ENCODE measurements around the gene TRDN. TPM values are rescaled to one million over a fixed set of nuclear protein-coding genes. Genes with fewer than 3 reads are reported as not detected.
A peak's percentile ranks its signal among the peaks of the same experiment; 100 is the strongest.
"Not testable (repeated sequence)": the region's sequence is repeated elsewhere in the genome, so short reads cannot be mapped to it uniquely, and the experiment has no call there.

Gene TRDN
- total and polyA plus RNA-seq, 2 donors (not counting 1 experiment from before 2014, with no cell fraction given), result not detected

DNA sequence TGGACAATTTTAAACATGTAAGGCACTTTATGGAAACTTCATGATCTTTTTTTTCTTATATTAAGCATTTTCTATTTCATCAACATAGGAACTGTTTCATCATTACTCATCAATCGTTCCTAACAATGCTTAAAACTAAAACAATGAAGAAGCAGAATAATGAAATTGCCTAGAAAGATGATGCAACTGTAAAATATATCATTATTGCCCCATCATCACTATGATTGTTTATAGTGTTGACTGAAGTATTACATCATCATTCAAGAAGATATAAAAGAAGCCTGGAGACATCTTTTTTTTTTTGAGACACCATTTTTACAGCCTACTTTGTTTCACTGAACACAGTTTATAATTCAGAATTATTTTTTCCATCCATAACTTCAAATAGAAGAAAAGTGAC, 147.2 kb downstream of the TRDN start:
- no peak overlapping the region for H2AFZ ChIP-seq (ENCODE audit: low read length)
- no peaks in the 10 kb centered on the region for H4K20me1 ChIP-seq (ENCODE audit: control insufficient read depth, extremely low read depth, insufficient read depth, low read length)
- TF ChIP-seq EZH2 (IDR thresholded peaks at IDR 0.05; ENCODE audit: low read length, missing control alignments), result no peak
- no peak for TF ChIP-seq CTCF (conservative IDR thresholded peaks at IDR 0.05 in 1 of 2, IDR thresholded peaks at IDR 0.05 in 1 of 2; ENCODE audit: low read depth in 1 of 2, low read length in 2 of 2)
- H3K9me3 ChIP-seq (ENCODE audit: control insufficient read depth, insufficient read depth, low read depth, low read length), result no peaks in the 10 kb centered on the region
- no peaks in the 10 kb centered on the region for H3K27me3 ChIP-seq (ENCODE audit: control insufficient read depth, insufficient read depth, low read length)
- H3K4me3 ChIP-seq (replicated peaks in 1 of 4; ENCODE audit: control extremely low read depth in 1 of 4, insufficient read depth in 1 of 4, low read depth in 3 of 4, low read length in 4 of 4), result no peak overlapping the region
- no peak overlapping the region for H3K27ac ChIP-seq (ENCODE audit: insufficient read depth, low read length)
- H3K4me2 ChIP-seq (ENCODE audit: extremely low read depth, insufficient read depth, low read length), result no peak overlapping the region
- no peak overlapping the region for H3K9ac ChIP-seq (ENCODE audit: insufficient read depth, low read length)
- no peaks in the 10 kb centered on the region for H3K4me1 ChIP-seq (ENCODE audit: control insufficient read depth, extremely low read depth, insufficient read depth, low read length)
- H3K79me2 ChIP-seq (ENCODE audit: control insufficient read depth, insufficient read depth, low read length), result no peaks in the 10 kb centered on the region
- no peaks in the 10 kb centered on the region for H3K36me3 ChIP-seq (ENCODE audit: control insufficient read depth, insufficient read depth, low read length)
- peak in 1 of 2 donors; percentile 26 for DNase-seq (ENCODE audit: low read depth in 2 of 2)

GRCh38 chr6:123480986-123481385, 155.8 kb downstream of the TRDN start:
- Histone ChIP-seq H3K27me3 (ENCODE audit: control insufficient read depth, insufficient read depth, low read length) (no peaks in the 10 kb centered on the region), H2AFZ (ENCODE audit: low read length) (no peak overlapping the region), H3K79me2 (ENCODE audit: control insufficient read depth, insufficient read depth, low read length) (no peaks in the 10 kb centered on the region), H3K4me1 (ENCODE audit: control insufficient read depth, extremely low read depth, insufficient read depth, low read length) (no peaks in the 10 kb centered on the region), H3K27ac (ENCODE audit: insufficient read depth, low read length) (no peak overlapping the region), H3K4me3 (replicated peaks in 1 of 4; ENCODE audit: control extremely low read depth in 1 of 4, insufficient read depth in 1 of 4, low read depth in 3 of 4, low read length in 4 of 4) (no peak overlapping the region), H3K9me3 (ENCODE audit: control insufficient read depth, insufficient read depth, low read depth, low read length) (no peaks in the 10 kb centered on the region), H3K4me2 (ENCODE audit: extremely low read depth, insufficient read depth, low read length) (no peak overlapping the region), H4K20me1 (ENCODE audit: control insufficient read depth, extremely low read depth, insufficient read depth, low read length) (no peaks in the 10 kb centered on the region), H3K36me3 (ENCODE audit: control insufficient read depth, insufficient read depth, low read length) (no peaks in the 10 kb centered on the region), H3K9ac (ENCODE audit: insufficient read depth, low read length) (no peak overlapping the region)
- TF ChIP-seq EZH2 (IDR thresholded peaks at IDR 0.05; ENCODE audit: low read length, missing control alignments) (no peak), CTCF (conservative IDR thresholded peaks at IDR 0.05 in 1 of 2, IDR thresholded peaks at IDR 0.05 in 1 of 2; ENCODE audit: low read depth in 1 of 2, low read length in 2 of 2) (no peak)
- no peak for DNase-seq (ENCODE audit: low read depth in 2 of 2)

DNA sequence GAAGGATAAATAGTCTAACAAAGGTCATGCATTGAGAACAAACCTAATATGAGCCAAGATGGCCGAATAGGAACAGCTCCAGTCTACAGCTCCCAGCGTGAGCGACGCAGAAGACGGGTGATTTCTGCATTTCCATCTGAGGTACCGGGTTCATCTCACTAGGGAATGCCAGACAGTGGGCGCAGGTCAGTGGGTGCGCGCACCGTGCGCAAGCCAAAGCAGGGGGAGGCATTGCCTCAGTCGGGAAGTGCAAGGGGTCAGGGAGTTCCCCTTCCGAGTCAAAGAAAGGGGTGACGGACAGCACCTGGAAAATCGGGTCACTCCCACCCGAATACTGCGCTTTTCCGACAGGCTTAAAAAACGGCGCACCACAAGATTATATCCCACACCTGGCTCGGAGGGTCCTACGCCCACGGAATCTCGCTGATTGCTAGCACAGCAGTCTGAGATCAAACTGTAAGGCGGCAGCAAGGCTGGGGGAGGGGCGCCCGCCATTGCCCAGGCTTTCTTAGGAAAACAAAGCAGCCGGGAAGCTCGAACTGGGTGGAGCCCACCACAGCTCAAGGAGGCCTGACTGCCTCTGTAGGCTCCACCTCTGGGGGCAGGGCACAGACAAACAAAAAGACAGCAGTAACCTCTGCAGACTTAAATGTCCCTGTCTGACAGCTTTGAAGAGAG, 164.6 kb downstream of the TRDN start:
- not testable (repeated sequence) for H3K4me2 ChIP-seq (ENCODE audit: extremely low read depth, insufficient read depth, low read length); H3K4me3 ChIP-seq (replicated peaks in 1 of 4; ENCODE audit: control extremely low read depth in 1 of 4, insufficient read depth in 1 of 4, low read depth in 3 of 4, low read length in 4 of 4); H4K20me1 ChIP-seq (ENCODE audit: control insufficient read depth, extremely low read depth, insufficient read depth, low read length); H3K4me1 ChIP-seq (ENCODE audit: control insufficient read depth, extremely low read depth, insufficient read depth, low read length); H3K27ac ChIP-seq (ENCODE audit: insufficient read depth, low read length); H3K79me2 ChIP-seq (ENCODE audit: control insufficient read depth, insufficient read depth, low read length); H3K9me3 ChIP-seq (ENCODE audit: control insufficient read depth, insufficient read depth, low read depth, low read length); H3K36me3 ChIP-seq (ENCODE audit: control insufficient read depth, insufficient read depth, low read length); H2AFZ ChIP-seq (ENCODE audit: low read length); H3K9ac ChIP-seq (ENCODE audit: insufficient read depth, low read length); H3K27me3 ChIP-seq (ENCODE audit: control insufficient read depth, insufficient read depth, low read length); DNase-seq (ENCODE audit: low read depth in 2 of 2)
